ENCODE measurements around the gene WDR74. TPM values are rescaled to one million over a fixed set of nuclear protein-coding genes. Genes with fewer than 3 reads are reported as not detected.
"Not testable (repeated sequence)": the region's sequence is repeated elsewhere in the genome, so short reads cannot be mapped to it uniquely, and the experiment has no call there.

WDR74 gene
- total RNA-seq, 2 donors from 2014 or later, result 146 to 163 TPM

GRCh38 chr11:62876712-62877111 is 37.3 kb upstream of the WDR74 start:
- no peak for ATAC-seq
- H3K4me1 Mint-ChIP-seq, result peaks cover 17% of the 10 kb centered on the region
- H3K27me3 Mint-ChIP-seq, result no peaks in the 10 kb centered on the region
- peaks cover 5% of the 10 kb centered on the region for H3K36me3 Mint-ChIP-seq (ENCODE audit: low read depth)
- no peak overlapping the region for H3K4me3 Mint-ChIP-seq
- DNase-seq, result no peak
- no peaks in the 10 kb centered on the region for H3K9me3 ChIP-seq (ENCODE audit: control insufficient read depth, low read length, poor library complexity, severe bottlenecking)
- no peak overlapping the region for H3K27ac Mint-ChIP-seq

- DNase-seq, result no peak
- no peak overlapping the region for H3K4me3 Mint-ChIP-seq
- H3K36me3 Mint-ChIP-seq (ENCODE audit: low read depth), result peaks cover 5% of the 10 kb centered on the region
- ATAC-seq, result no peak
- H3K9me3 ChIP-seq (ENCODE audit: control insufficient read depth, low read length, poor library complexity, severe bottlenecking), result no peaks in the 10 kb centered on the region
- no peaks in the 10 kb centered on the region for H3K27me3 Mint-ChIP-seq
- H3K27ac Mint-ChIP-seq, result no peak overlapping the region
- H3K4me1 Mint-ChIP-seq, result peaks cover 14% of the 10 kb centered on the region
Measured at GRCh38 chr11:62875698-62876478, 36.5 kb upstream of the WDR74 start.

GRCh38 chr11:62874851-62875250 is 35.5 kb upstream of the WDR74 start:
- Mint-ChIP-seq H3K4me1 (peaks cover 4% of the 10 kb centered on the region), H3K27ac (no peak overlapping the region), H3K4me3 (no peak overlapping the region), H3K36me3 (ENCODE audit: low read depth) (no peaks in the 10 kb centered on the region), H3K27me3 (no peaks in the 10 kb centered on the region)
- DNase-seq (no peak), ATAC-seq (no peak)
- no peaks in the 10 kb centered on the region for H3K9me3 ChIP-seq (ENCODE audit: control insufficient read depth, low read length, poor library complexity, severe bottlenecking)

GRCh38 chr11:62865635-62866034 is 26.2 kb upstream of the WDR74 start:
- ATAC-seq, result no peak
- no peak for DNase-seq
- H3K9me3 ChIP-seq (ENCODE audit: control insufficient read depth, low read length, poor library complexity, severe bottlenecking), result no peaks in the 10 kb centered on the region
- Mint-ChIP-seq H3K27ac (no peak overlapping the region), H3K4me3 (no peak overlapping the region), H3K27me3 (no peaks in the 10 kb centered on the region), H3K36me3 (ENCODE audit: low read depth) (no peaks in the 10 kb centered on the region), H3K4me1 (peaks cover 5% of the 10 kb centered on the region)

- DNase-seq (no peak), ATAC-seq (no peak)
- Mint-ChIP-seq H3K36me3 (ENCODE audit: low read depth) (no peaks in the 10 kb centered on the region), H3K27me3 (no peaks in the 10 kb centered on the region), H3K4me3 (no peak overlapping the region), H3K4me1 (peaks cover 5% of the 10 kb centered on the region), H3K27ac (no peak overlapping the region)
- no peaks in the 10 kb centered on the region for H3K9me3 ChIP-seq (ENCODE audit: control insufficient read depth, low read length, poor library complexity, severe bottlenecking)
Measured at GRCh38 chr11:62863687-62864335, 24.4 kb upstream of the WDR74 start.

GRCh38 chr11:62861564-62862192 is 22.3 kb upstream of the WDR74 start:
- H3K36me3 Mint-ChIP-seq (ENCODE audit: low read depth); H3K9me3 ChIP-seq (ENCODE audit: control insufficient read depth, low read length, poor library complexity, severe bottlenecking); ATAC-seq; DNase-seq; H3K4me3 Mint-ChIP-seq; H3K27me3 Mint-ChIP-seq: not testable (repeated sequence)
- H3K4me1 Mint-ChIP-seq, result peaks cover 12% of the 10 kb centered on the region
- H3K27ac Mint-ChIP-seq, result peak overlapping the region; percentile 37

GRCh38 chr11:62860835-62861563 is 21.6 kb upstream of the WDR74 start:
- H3K9me3 ChIP-seq (ENCODE audit: control insufficient read depth, low read length, poor library complexity, severe bottlenecking), result no peaks in the 10 kb centered on the region
- no peak for DNase-seq
- no peak overlapping the region for H3K4me3 Mint-ChIP-seq
- H3K36me3 Mint-ChIP-seq (ENCODE audit: low read depth), result no peaks in the 10 kb centered on the region
- peak overlapping the region; percentile 37 for H3K27ac Mint-ChIP-seq
- no peaks in the 10 kb centered on the region for H3K27me3 Mint-ChIP-seq
- ATAC-seq, result no peak
- peaks cover 17% of the 10 kb centered on the region for H3K4me1 Mint-ChIP-seq

- not testable (repeated sequence) for H3K27me3 Mint-ChIP-seq; H3K36me3 Mint-ChIP-seq (ENCODE audit: low read depth); H3K9me3 ChIP-seq (ENCODE audit: control insufficient read depth, low read length, poor library complexity, severe bottlenecking); ATAC-seq; H3K4me3 Mint-ChIP-seq; DNase-seq
- H3K27ac Mint-ChIP-seq, result peak overlapping the region; percentile 34
- peaks cover 33% of the 10 kb centered on the region for H3K4me1 Mint-ChIP-seq
Measured at GRCh38 chr11:62859281-62859703, 19.9 kb upstream of the WDR74 start.

- Mint-ChIP-seq H3K27me3 (no peaks in the 10 kb centered on the region), H3K36me3 (ENCODE audit: low read depth) (peaks cover 5% of the 10 kb centered on the region), H3K27ac (peak overlapping the region; percentile 14), H3K4me3 (peak overlapping the region; percentile 25), H3K4me1 (peaks cover 43% of the 10 kb centered on the region)
- ATAC-seq, result no peak
- DNase-seq, result no peak
- no peaks in the 10 kb centered on the region for H3K9me3 ChIP-seq (ENCODE audit: control insufficient read depth, low read length, poor library complexity, severe bottlenecking)
Measured at GRCh38 chr11:62858201-62858600, 18.8 kb upstream of the WDR74 start.

- Mint-ChIP-seq H3K4me1 (peaks cover 47% of the 10 kb centered on the region), H3K36me3 (ENCODE audit: low read depth) (peaks cover 5% of the 10 kb centered on the region), H3K4me3 (peak overlapping the region; percentile 53), H3K27ac (peak overlapping the region; percentile 14), H3K27me3 (no peaks in the 10 kb centered on the region)
- H3K9me3 ChIP-seq (ENCODE audit: control insufficient read depth, low read length, poor library complexity, severe bottlenecking), result no peaks in the 10 kb centered on the region
- DNase-seq (no peak), ATAC-seq (no peak)
Measured at GRCh38 chr11:62857541-62857982, 18.2 kb upstream of the WDR74 start.

- Mint-ChIP-seq H3K4me3 (peak overlapping the region; percentile 95), H3K27ac (peak overlapping the region; percentile 98), H3K4me1 (peaks cover 52% of the 10 kb centered on the region), H3K36me3 (ENCODE audit: low read depth) (peaks cover 8% of the 10 kb centered on the region), H3K27me3 (no peaks in the 10 kb centered on the region)
- ATAC-seq (peak; percentile 15), DNase-seq (no peak)
- H3K9me3 ChIP-seq (ENCODE audit: control insufficient read depth, low read length, poor library complexity, severe bottlenecking), result no peaks in the 10 kb centered on the region
Measured at GRCh38 chr11:62856333-62856895, 17.0 kb upstream of the WDR74 start.

GRCh38 chr11:62855571-62856332 is 16.4 kb upstream of the WDR74 start:
- Mint-ChIP-seq H3K36me3 (ENCODE audit: low read depth) (peaks cover 8% of the 10 kb centered on the region), H3K27me3 (no peaks in the 10 kb centered on the region), H3K4me1 (peaks cover 57% of the 10 kb centered on the region), H3K27ac (peak overlapping the region; percentile 98), H3K4me3 (peak overlapping the region; percentile 95)
- H3K9me3 ChIP-seq (ENCODE audit: control insufficient read depth, low read length, poor library complexity, severe bottlenecking), result no peaks in the 10 kb centered on the region
- peak; percentile 94 to 98 (median 97) for DNase-seq
- peak; percentile 90 for ATAC-seq
